NCI-H1092 (cell line): ENCODE data around the gene LAGE3.

ENCODE experiments used
- DNase-seq: peaks from one replicate; lab custom pipeline; 2025; lab: John Stamatoyannopoulos, UW

Gene LAGE3

DNA sequence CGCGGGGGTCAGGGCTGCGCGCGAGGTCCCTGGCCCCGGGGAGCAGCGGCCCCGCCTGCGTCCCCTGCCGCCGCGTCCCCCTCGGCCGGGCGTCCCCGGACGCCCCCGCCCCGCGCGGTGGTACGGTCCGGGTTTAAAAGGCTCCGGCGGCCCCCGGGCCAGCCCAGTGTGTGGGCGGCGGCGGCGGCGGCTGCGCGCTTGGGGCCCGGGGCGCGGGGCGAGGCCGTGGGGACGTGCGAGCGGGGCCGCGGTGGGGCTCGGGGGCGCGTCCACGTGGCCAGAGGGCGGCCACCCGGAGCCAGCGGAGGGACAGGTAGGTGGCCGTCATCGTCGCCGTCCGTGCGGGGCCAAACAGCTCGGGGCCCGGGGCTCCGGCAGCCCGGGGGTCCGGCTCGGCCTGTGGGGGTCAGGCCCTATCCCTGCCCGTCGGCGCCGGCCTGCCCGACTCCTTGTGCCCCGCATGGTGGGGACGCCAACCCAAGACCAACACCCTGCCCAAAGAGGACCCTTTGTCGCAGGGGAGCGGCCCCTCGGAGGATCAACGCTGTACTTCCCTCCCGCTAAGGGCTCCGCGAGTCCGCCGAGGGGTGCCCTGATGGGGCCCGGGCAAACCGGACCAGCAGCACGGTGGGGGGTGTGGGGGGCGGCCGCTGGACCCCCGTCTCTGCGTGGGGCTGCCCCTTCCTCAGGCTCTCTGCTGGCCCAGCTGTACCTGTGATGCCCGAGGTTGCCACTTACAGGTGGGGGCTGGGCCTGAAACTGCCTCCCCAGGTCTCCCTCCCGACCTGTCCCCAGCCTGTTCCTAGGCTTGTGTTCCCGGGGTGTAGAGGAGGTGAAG is 20.7 kb downstream of the LAGE3 start, which contains the start of gene PLXNA3:
Gene PLXNA3, plus strand, starts transcription at position 166 of the 838 bp plus-strand sequence. CDS start 1,903 bp downstream, outside the sequence.
- DNase-seq: peak; percentile 29

DNA sequence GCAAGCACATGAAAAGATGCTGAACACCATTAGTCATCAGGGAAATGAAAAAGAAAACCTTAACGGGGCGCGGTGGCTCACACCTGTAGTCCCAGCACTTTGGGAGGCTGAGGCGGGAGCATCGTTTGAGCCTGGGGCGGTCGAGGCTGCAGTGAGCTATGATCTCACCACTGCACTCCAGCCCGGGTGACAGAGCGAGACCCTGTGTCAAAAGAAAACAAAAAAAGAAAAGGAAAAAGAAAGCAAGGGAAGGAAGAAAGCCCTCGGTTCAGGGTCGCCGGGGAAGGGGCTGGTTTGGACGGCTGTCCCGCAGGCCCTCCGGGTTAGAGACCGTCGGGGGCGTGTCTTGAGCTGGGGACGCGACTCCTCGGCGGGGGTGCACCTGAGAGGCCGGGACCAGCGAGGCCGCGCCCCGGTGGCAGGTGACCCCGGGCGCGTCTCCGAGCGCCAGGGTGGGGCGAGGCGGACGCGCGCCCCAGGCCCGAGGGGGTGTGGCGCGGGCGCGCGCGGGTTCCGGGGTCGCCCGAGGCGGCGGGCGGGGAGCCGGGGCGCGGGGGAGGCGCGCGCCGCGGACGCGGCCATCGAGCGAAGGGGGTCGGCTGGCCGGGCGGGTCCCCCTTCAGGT is 21.5 kb downstream of the LAGE3 start:
- DNase-seq: peak; percentile 31

DNA sequence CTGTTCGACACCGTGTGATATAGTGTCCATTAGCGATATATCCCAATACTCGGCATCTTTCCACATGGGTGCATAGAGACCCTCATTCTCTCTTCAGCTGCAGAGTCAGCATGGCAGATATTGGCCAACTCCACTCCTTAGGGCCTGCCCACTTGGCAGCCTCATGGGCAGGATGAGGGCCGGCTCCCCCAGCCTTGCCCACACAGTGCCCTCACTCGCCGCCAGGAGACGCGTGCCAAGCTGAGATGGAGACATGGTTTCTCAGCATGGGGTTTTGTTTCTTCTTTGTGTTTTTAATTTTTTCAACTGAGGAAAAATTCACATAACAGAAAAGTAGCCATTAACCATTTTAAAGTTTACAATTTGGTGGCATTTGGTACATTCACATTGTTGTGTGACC is 26.3 kb downstream of the LAGE3 start:
- no peak for DNase-seq

DNA sequence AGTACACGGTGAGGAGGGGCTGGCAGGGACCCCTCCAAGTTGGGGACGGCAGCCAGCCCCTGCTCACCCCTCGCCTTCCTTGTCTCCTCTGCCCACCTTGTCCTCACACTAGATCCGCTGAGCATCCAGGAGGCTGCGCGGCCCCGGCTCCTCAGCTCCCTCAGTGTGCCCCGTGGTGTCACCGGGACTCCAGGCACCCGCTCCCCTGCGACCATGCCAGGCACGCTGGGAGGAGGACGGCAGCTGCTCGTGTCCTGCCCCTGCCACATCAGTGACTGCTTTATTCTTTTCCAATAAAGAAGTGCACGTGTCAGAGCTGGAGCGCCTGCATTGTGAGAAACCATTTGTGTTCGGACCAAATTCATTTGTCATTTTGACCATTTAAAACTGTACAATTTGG is 28.8 kb downstream of the LAGE3 start:
- no peak for DNase-seq

DNA sequence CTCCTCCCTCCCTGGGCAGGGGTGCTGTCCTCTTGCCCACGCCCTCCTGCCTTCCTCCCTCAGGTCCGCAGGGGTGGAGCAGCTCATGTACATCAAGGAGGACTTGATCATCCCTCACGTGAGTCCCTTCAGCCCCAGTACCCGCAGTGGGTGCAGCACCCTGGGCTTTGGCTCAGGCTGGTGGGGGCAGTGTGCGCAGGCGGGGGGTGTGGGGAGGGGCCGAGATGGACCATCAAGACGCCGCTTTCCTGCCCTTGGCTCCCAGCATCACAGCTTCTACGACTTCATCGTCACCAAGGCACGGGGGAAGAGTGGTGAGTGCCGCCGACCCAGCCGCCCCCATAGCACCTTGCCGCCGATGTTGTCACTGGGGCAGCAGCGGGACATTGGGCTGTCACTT is 29.5 kb downstream of the LAGE3 start:
- DNase-seq: no peak

DNA sequence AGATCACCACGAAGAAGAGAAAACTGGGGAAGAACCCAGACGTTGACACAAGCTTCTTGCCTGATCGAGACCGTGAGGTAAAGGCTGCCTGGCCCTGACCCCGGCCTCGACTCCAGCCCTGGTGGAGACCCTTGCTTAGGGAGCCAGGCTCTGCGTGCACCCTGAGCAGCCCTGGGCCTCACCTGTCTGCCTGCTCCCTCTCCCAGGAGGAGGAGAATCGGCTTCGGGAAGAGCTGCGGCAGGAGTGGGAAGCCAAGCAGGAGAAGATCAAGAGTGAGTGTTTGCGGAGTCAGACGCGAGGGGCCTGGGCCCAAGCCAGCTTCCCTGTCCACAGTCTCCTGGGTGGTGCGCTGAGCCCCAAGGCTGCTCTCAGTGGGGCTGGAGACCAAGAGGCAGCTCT is 30.6 kb downstream of the LAGE3 start:
- no peak for DNase-seq

DNA sequence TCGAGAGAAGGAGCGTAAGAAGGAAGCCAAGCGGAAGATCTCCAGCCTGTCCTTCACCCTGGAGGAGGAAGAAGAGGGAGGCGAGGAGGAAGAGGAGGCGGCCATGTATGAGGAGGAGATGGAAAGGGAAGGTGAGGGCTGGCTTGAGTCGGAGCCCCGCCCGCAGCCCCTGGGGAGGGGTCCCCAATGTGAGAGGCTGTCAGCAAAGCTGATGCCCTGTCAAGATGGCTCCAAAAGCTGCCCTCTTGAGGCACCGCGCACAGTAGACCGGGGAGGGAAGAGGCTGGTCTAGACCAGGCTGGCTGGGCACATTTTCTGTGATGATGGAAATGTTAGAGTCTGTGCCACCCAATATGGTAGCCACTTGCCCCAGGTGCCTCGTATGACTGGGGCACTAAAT is 32.7 kb downstream of the LAGE3 start:
- no peak for DNase-seq

DNA sequence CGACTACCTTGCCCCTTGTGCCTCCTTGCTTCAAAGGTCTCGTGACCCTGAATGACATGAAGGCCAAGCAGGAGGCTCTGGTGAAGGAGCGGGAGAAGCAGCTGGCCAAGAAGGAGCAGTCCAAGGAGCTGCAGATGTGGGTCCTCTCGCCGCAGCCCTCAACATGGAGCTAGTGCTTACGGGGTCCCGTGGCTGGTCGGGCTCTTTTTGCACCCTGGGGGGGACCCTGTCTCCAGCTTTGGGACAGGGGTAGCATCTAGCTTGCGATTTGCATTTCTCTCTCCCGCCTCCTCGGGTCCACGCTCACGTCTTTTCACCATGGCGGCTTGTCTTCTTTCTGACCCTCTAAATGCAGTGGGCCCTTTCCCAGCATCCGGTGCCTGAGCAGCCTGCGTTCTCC is 33.3 kb downstream of the LAGE3 start:
- DNase-seq: no peak

DNA sequence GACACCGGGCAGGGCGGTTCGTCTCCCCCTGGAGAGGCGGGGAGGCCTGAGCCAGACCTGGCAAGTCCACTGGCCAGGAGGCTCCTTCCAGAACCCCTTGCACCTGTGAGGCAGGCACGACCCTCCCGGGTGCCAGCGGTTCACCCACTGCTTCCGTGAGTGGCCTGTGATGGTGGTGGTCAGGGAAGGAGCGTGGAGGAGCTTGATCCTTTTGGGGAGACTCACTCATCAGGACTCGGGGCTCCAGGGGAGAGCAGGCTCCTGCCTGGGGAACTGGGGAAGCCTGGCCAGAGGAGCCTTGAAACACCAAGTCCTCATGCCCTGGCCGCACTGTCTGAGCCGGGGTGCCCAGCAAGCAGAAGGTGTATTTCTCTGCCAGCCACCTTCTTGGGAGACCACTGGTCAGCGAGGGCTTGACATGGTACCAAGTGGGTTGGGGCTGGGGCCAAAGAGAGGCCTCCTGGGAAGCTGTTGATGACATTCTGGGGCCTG is 34.3 kb downstream of the LAGE3 start:
- no peak for DNase-seq

DNA sequence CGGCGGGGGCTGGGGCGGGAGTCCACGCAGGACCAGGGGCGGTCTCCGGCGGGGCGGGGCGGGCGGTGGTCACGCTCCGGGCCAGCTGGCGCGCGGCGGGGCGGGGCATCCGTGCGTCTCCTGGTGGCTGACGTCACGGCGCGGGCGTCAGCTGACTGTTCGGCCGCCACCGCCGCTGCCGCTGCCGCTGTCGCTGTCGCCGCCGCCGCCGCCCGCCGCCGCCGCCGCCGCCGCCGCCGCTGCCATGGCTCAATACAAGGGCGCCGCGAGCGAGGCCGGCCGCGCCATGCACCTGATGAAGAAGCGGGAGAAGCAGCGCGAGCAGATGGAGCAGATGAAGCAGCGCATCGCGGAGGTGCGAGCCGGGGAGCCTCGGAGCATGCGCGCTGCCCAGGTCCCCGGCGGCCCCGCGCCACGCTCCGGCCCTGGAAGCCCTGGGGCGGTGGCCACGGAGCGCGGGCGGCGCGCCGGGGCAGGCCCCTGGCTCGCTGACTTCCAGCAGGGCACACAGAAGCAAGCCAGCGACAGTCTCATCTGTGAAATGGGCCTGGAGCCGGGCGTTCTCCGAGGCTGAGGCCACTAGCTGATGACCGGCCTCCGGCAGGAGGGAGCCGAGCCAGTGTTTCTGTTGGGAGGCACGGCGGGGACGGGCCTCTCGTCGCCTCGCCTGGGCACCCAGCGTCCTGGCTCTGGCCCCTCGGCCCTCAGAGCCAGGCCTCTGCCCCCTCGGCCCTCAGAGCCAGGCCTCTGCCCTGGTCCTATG is 34.9 kb downstream of the LAGE3 start, which contains the start of gene FAM50A:
Gene FAM50A, plus strand, starts transcription at position 150 of the 763 bp plus-strand sequence. Its CDS starts 95 bp downstream, at position 245.
- peak; percentile 39 for DNase-seq

DNA sequence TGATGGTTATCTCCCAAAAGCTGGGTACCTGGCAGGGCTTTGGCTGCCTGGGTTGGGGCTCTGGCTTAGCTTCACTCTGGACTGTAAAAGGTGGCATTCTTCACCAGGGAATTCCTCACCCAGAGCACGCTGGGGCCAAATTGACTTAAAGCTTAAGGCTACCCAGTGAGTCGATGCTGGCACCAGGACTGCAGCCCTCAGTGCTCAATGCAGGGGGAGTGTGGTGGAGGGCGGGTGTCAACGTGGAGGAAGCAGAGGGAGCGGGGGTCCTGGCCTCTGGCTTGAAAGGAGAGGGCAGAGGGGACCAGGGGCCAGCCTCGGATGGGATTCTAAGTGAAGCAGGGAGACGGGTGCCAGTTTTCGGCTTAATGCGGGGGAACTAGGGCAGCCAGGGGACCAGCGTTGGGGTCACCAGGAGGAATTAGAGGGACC is 35.6 kb downstream of the LAGE3 start:
- DNase-seq: no peak

DNA sequence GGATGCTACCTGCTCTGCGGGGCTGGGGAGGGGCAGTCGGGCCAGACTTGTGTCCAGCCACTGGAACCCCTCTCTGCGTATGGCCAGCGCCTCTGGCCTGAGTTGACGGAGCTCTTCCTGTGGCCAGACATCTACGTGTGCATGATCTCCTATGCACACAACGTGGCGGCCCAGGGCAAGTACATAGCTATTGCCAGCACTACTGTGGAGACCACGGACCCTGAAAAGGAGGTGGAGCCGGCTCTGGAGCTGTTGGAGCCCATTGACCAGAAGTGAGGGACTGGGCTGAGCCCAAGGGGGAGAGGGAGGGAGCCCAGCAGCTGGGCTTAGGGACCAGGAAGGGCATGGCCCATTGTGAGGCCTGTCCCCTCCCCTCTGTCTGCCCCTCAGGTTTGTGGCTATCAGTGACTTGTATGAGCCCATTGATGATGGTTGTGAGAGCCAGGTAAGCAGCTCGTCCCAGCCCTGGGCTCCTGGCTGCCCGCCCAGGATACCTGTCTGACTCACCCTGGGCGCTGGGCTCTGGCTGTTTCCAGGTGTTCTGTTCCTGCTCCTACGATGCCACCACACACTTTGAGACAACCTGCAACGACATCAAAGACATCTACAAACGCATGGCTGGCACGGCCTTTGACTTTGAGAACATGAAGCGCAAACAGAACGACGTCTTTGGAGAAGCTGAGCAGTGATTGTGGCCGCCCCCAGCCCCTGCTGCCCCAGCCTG is 36.9 kb downstream of the LAGE3 start:
- no peak for DNase-seq

DNA sequence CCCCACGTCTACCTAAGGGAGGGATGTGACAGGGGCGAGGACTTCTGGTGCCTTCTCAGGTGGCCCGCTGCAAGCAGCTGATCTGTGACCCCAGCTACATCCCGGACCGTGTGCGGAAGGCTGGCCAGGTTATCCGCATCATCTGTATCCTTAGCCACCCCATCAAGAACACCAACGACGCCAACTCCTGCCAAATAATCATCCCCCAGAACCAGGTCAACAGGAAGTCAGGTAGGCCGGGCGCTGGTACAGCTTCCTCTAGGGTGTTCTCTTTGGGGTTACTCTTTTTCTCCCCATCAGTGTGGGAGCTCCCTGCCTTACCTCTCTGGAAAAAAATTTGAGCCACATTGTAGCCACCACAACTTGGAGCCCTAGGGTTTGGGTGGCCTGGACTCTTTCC is 37.5 kb downstream of the LAGE3 start:
- DNase-seq: no peak

DNA sequence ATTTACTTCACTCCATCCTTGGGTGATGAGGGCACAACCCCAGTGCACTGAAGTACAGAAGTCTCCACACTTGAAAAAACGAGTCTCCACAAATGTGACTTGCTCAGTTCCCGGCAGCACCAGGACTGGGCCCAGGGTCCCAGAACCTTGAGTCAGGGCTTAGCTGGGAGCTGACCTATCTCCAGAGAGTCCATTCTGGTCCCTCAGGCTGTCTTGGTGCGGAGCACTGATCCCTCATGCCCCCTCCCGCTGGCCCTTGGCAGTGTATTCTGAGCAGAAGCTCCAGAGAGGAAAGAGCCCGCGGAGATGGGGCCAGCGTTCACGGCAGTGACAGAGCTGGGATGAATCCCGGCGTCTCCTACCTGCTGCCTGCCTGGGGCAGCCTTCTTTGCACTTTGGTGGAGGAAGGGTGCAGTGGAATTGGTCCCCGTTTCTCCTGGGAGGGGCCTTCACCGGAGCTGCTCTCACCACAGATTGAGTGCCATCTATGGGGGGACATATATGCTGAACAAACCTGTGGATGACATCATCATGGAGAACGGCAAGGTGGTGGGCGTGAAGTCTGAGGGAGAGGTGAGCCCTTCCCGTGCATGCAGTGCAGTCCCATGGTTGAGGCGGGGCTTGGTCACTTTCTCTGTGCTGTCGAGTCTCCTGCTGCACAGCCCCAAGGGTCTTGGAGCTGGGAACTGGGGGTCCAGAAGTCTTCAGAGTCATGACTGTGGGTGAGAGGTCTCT is 38.3 kb downstream of the LAGE3 start:
- DNase-seq: no peak

DNA sequence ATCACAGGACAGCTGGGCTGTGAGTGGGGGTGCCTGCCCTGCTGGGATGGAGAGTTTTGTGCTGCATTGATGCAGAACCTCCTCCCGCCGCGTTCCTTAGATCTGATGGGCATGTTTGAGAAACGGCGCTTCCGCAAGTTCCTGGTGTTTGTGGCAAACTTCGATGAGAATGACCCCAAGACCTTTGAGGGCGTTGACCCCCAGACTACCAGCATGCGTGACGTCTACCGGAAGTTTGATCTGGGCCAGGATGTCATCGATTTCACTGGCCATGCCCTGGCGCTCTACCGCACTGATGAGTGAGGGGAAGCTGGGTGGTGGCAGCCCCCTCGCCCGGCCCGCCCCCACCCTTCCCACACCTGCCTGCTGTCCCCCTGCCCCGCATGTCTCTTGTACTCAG is 39.2 kb downstream of the LAGE3 start:
- no peak for DNase-seq

DNA sequence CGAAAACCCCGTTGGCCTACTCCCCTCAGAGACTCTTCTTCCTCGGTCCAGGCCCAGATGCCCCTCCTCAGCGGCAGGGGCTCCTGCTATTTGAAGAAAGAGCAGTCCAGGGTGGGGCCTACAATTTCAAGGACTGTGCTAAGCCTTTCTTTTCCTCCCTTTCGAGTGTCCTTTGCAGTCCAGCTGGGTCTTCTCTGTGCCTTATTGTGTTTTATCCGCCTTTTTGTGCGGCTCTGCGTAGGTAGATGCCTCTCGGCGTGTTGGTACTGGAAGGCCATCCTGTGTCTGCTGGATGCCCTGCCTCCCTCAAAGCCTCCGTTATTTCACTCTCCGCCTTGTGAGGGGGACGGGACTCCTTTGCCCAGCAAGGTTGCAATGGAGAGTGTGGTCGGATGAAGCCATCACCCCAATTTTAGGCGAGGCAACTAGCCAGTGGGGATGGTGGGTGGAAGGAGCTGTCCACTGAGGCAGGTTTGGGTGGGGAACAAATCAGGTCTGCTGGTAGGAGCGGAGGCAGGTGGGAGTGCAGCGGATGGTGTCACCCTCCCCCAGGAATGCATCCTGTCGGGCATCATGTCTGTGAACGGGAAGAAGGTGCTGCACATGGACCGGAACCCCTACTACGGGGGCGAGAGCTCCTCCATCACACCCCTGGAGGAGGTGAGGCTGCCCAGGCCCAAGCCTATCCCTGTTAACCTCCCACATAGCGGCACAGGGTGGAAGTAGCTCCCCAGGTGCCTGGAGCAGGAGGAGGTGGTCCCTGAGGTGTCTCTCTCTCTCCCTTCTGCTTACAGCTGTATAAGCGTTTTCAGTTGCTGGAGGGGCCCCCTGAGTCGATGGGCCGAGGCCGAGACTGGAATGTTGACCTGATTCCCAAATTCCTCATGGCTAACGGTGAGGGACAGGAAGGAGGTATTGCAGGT is 40.8 kb downstream of the LAGE3 start:
- no peak for DNase-seq

DNA sequence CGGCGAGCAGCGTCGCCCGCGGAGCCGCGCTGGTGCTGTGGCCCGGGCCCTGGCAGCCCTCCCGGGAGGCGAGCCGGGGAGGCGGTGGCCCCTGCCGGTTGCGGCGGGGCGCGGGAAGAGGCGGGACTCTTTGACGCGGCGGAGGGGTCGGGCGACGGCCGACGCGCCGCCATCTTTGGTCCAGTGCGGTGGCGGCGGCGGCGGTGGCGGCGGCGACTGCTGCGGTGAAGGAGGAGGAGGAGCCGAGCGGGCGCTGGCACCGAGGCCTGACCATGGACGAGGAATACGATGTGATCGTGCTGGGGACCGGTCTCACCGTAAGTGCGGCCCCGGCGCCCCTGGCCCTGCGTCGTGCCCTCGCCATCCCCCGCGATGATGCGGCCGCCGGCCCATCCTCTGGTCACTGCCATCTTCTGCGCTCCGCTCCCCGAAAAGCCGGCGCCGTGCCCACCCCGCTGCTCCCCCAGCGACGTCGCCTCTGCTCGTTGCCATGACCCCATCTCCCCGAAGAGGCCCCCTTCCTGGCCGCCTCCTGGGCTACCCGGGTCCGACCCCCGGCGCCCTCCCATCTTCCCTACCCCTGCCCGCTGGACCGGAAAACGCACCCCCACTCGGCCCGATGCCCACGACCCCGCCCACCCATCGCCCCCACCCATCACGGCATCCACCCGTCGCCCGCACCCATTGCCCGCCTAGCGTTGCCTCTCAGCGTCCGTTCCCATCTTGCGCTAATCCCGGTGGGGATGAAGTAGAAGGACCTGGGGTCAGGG is 41.9 kb downstream of the LAGE3 start, which contains the start of gene GDI1:
Gene GDI1, plus strand, starts transcription at position 172 of the 770 bp plus-strand sequence. Its CDS starts 101 bp downstream, at position 273.
- DNase-seq: peak; percentile 33

DNA sequence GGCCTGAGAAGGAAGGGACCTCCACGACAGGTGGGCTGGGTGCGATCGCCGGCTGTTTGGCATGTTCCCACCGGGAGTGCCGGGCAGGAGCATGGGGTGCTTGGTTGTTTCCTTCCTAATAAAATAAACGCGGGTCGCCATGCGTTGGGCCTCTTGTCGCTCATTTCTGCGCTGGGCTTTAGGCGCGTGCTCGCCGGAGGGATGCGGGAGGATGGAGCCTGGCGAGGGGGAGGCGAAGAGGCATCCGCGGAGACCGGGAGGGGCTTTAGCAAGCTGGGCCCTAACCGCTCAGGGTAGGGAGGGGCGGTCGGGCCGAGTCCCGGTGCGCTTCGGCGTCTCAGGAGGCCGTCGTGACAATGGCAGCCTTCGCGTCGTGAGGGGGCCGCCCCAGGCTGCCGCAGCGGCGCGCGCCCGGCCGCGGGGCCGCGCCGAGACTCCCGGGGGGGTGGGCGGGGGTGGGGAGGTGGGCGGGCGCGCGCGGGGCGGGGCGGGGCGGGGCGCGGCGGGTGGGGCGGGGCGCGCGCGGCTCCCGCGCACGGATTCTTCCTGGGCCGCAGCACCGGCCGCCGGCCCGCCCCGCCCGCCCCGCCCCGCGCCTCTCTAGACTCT is 42.6 kb downstream of the LAGE3 start:
- peak; percentile 18 for DNase-seq
